ENCODE results near the gene RUFY3.

DNA sequence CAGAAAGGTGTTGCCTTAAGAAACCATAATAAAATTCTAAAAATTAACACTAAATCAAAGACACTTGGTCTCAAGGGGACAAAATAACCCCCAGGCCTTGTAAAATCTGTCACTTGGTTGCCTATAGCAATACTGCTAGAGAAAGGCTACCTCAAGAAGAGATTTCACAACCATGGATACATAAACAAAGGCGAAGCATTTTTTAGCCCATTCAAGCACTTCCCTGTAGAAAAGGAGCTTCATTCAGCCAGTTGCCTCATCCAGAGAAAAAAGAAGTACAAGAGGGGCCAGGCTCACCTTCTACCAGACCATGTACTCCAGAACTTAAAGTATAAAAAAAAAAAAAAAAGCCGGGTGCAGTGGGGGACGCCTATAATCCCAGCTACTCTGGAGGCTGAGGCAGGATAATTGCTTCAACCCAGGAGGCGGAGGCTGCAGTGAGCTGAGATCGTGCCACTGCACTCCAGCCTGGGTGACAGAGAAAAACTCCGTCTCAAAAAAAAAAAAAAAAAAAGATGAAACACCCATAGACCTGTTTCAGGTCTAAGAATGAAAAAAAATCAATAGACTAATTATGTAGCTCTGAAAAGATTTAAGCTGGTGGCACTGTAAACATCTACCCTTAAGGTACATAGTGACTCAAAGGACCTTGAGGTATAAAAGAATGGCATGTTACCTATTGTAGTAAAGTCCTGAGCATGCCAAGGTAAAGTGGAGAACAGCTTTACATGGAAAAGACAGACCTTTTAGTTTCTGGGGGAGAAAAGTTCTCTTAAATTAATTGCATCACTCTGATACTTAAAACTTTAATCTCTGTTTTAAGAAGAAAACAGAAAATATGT is 18.0 kb downstream of the RUFY3 start:
- TF ChIP-seq, protein P1, sequence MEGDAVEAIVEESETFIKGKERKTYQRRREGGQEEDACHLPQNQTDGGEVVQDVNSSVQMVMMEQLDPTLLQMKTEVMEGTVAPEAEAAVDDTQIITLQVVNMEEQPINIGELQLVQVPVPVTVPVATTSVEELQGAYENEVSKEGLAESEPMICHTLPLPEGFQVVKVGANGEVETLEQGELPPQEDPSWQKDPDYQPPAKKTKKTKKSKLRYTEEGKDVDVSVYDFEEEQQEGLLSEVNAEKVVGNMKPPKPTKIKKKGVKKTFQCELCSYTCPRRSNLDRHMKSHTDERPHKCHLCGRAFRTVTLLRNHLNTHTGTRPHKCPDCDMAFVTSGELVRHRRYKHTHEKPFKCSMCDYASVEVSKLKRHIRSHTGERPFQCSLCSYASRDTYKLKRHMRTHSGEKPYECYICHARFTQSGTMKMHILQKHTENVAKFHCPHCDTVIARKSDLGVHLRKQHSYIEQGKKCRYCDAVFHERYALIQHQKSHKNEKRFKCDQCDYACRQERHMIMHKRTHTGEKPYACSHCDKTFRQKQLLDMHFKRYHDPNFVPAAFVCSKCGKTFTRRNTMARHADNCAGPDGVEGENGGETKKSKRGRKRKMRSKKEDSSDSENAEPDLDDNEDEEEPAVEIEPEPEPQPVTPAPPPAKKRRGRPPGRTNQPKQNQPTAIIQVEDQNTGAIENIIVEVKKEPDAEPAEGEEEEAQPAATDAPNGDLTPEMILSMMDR (conservative IDR thresholded peaks at IDR 0.05) = no peak
- TF ChIP-seq ZFX (IDR thresholded peaks at IDR 0.05) = no peak
